Liver (tissue), 2 donors: ENCODE data around the gene KNDC1.

Experiments
- CTCF ChIP-seq: fragments of 150-350 bp; IDR thresholded peaks from 2 replicates; pipeline ENCODE4 v1.5.1; 2017; ENCODE audit warnings: improper control_type of control experiment, low read depth, low read length; ENCODE audit not compliant: missing input control
- MAX ChIP-seq: IDR thresholded peaks from 2 replicates; pipeline ENCODE4 v1.6.1; 2016; ENCODE audit warnings: antibody characterized with exemption
- REST ChIP-seq: IDR thresholded peaks from 2 replicates; pipeline ENCODE4 v1.6.1; 2016; ENCODE audit warnings: antibody characterized with exemption, mild to moderate bottlenecking
- donor health status: healthy.

- TF ChIP-seq CTCF (no peak), REST (no peak), MAX (no peak)
Observed at GRCh38 chr10:133186416-133187090, 26.5 kb downstream of the KNDC1 start.
